AG04450 (cell line): ENCODE data around the gene CYP26B1. TPM values are rescaled to one million over a fixed set of nuclear protein-coding genes. Genes with fewer than 3 reads are reported as not detected.

Experiments used
- CTCF ChIA-PET: fragments of 300-600, 350-600 bp; formaldehyde crosslinking; extraction: SDS; loops from one replicate; lab custom pipeline; 2022; ENCODE audit warnings: antibody characterized with exemption, inconsistent platforms; lab: Charles Lee
- POLR2A ChIA-PET: fragments of 350-600 bp; formaldehyde crosslinking; extraction: SDS; loops from one replicate; lab custom pipeline; 2021; ENCODE audit warnings: antibody characterized with exemption, inconsistent platforms; lab: Yijun Ruan, JAX
- DNase-seq: peaks from one replicate; pipeline ENCODE4 v3.0.0-alpha.2; 2011; ENCODE audit warnings: low read depth, low spot score
- H3K27ac ChIP-seq: one replicate; pipeline ENCODE4 v1.5.1; 2012; ENCODE audit warnings: low read depth, low read length, control low read depth
- H3K27me3 ChIP-seq: one replicate; pipeline ENCODE4 v1.6.0; 2012; ENCODE audit warnings: low read length; ENCODE audit not compliant: control insufficient read depth, insufficient read depth
- H3K4me3 ChIP-seq: 2 replicates; pipeline ENCODE4 v1.5.1; 2011; ENCODE audit warnings: mild to moderate bottlenecking, low read depth, low read length, control low read depth
- H3K9me3 ChIP-seq: 2 replicates; pipeline ENCODE4 v1.5.1; 2012; ENCODE audit warnings: low read length; ENCODE audit not compliant: control insufficient read depth, insufficient read depth
- CTCF ChIP-seq: IDR thresholded peaks from 2 replicates; pipeline ENCODE4 v1.5.1; 2011; ENCODE audit warnings: low read depth, low read length, control low read depth, inconsistent platforms
- polyA plus RNA-seq: library from polyadenylated mRNA; depleted of rRNA; stranded (reverse); fragments of >200 nt; gene quantifications from 2 replicates; pipeline ENCODE4 v1.2.3, GENCODE V29; 2011

CYP26B1 gene
- polyA plus RNA-seq, 1 experiment = 0.01 TPM

- H3K27me3 ChIP-seq = peaks cover 29% of the 10 kb centered on the region
- POLR2A ChIA-PET = no interaction called here
- CTCF ChIA-PET = interaction anchor here (0.8 to 2.0 kb wide), 8 partner anchors 12 to 527 kb away, joined by 3 to 10 read pairs (median 6); no protein-coding TSS in a partner anchor
Measured at GRCh38 chr2:72136933-72137497, 10.6 kb downstream of the CYP26B1 start.

GRCh38 chr2:72136331-72136730 is 11.3 kb downstream of the CYP26B1 start:
- H3K27ac ChIP-seq = no peak overlapping the region
- TF ChIP-seq CTCF = no peak
- peaks cover 32% of the 10 kb centered on the region for H3K27me3 ChIP-seq
- ChIA-PET CTCF (interaction anchor here (0.8 kb wide), 1 partner anchor 9 kb away, joined by 4 read pairs; no protein-coding TSS in a partner anchor), POLR2A (no interaction called here)
- no peak for DNase-seq
- no peaks in the 10 kb centered on the region; the same call in 1 of the 2 replicates for H3K9me3 ChIP-seq
- H3K4me3 ChIP-seq = no peak overlapping the region

More at GRCh38 chr2:72136933-72137497, 10.6 kb downstream of the CYP26B1 start:
- TF ChIP-seq CTCF = no peak
- no peak overlapping the region for H3K27ac ChIP-seq
- DNase-seq = no peak
- no peak overlapping the region for H3K4me3 ChIP-seq
- no peaks in the 10 kb centered on the region; the same call in 1 of the 2 replicates for H3K9me3 ChIP-seq

GRCh38 chr2:72135921-72136320 is 11.7 kb downstream of the CYP26B1 start:
- Histone ChIP-seq H3K27ac (no peak overlapping the region), H3K4me3 (no peak overlapping the region), H3K9me3 (no peaks in the 10 kb centered on the region; the same call in 1 of the 2 replicates), H3K27me3 (peaks cover 34% of the 10 kb centered on the region)
- ChIA-PET POLR2A (no interaction called here), CTCF (interaction anchor here (0.6 to 0.8 kb wide), 2 partner anchors 9 to 358 kb away, joined by 3 to 4 read pairs; no protein-coding TSS in a partner anchor)
- TF ChIP-seq CTCF = no peak
- no peak for DNase-seq

GRCh38 chr2:72134997-72135800 is 12.5 kb downstream of the CYP26B1 start:
- no peaks in the 10 kb centered on the region; the same call in 1 of the 2 replicates for H3K9me3 ChIP-seq
- POLR2A ChIA-PET = no interaction called here
- no peak for TF ChIP-seq CTCF
- DNase-seq = no peak
- no peak overlapping the region for H3K27ac ChIP-seq
- CTCF ChIA-PET = interaction anchor here (0.6 to 0.8 kb wide), 3 partner anchors 10 to 437 kb away, joined by 3 to 4 read pairs (median 3); no protein-coding TSS in a partner anchor
- H3K4me3 ChIP-seq = no peak overlapping the region
- H3K27me3 ChIP-seq = peaks cover 36% of the 10 kb centered on the region
